Stimulated activated effector memory CD8-positive, alpha-beta T cell treated with anti-CD3 and anti-CD28 coated beads, Interleukin-12 subunit alpha, Interleukin-12 subunit beta, amount 100 ng/mL, for 72 hours (primary cell): ENCODE measurements around the gene ZNF750.
A peak's percentile ranks its signal among the peaks of the same experiment; 100 is the strongest.

Experiments used
- ATAC-seq: fragments of 150-1000 bp; cut with Tn5 transposase; 2 replicates; pipeline ENCODE4 v1.10.0; 2021
- DNase-seq, 2 donors: peaks; one replicate each; pipeline ENCODE4 v3.0.0; 2021 to 2022; ENCODE audit warnings: low spot score in 2 of 2
- H3K27ac Mint-ChIP-seq: one replicate; pipeline ENCODE4 v1.8.0; 2022; ENCODE audit warnings: mild to moderate bottlenecking, mixed read lengths
- H3K36me3 Mint-ChIP-seq: one replicate; pipeline ENCODE4 v1.8.0; 2022; ENCODE audit warnings: mild to moderate bottlenecking, mixed read lengths
- H3K4me1 Mint-ChIP-seq: one replicate; pipeline ENCODE4 v1.8.0; 2022; ENCODE audit warnings: mixed read lengths
- H3K4me3 Mint-ChIP-seq: one replicate; pipeline ENCODE4 v1.8.0; 2022; ENCODE audit warnings: mild to moderate bottlenecking, mixed read lengths
- H3K9me3 Mint-ChIP-seq: one replicate; pipeline ENCODE4 v1.8.0; 2022; ENCODE audit warnings: mixed read lengths

The ZNF750 gene

GRCh38 chr17:82854226-82854625 lies 14.4 kb upstream of the ZNF750 start:
- DNase-seq = no peak
- peaks cover 16% of the 10 kb centered on the region for H3K36me3 Mint-ChIP-seq
- peak overlapping the region; percentile 71 for H3K27ac Mint-ChIP-seq
- H3K9me3 Mint-ChIP-seq = no peaks in the 10 kb centered on the region
- H3K4me3 Mint-ChIP-seq = no peak overlapping the region
- peaks cover 16% of the 10 kb centered on the region for H3K4me1 Mint-ChIP-seq
- ATAC-seq = no peak

DNA sequence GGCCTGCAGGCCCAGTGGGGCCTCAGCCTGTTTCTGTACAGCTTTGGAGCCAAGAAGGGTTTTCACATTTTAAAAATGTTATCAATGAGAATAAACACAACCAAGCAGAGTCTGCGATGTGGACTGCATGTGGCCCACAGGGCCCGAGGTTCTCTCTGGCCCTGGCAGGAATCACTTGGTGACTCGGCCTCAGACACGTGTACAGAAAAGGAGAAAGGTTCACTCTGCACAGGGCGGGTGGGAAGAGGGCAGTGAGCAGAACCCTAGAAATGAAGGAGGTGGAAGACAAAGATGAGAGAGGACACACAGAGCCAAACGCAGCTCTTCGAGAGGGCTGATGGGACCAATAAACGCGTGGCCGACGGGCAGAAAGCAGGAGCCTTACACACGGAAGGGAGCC lies 11.6 kb upstream of the ZNF750 start:
- no peaks in the 10 kb centered on the region for H3K9me3 Mint-ChIP-seq
- no peak overlapping the region for H3K27ac Mint-ChIP-seq
- peaks cover 10% of the 10 kb centered on the region for H3K36me3 Mint-ChIP-seq
- no peak for DNase-seq
- H3K4me3 Mint-ChIP-seq = no peak overlapping the region
- peaks cover 7% of the 10 kb centered on the region for H3K4me1 Mint-ChIP-seq
- ATAC-seq = no peak

- no peaks in the 10 kb centered on the region for H3K36me3 Mint-ChIP-seq
- no peaks in the 10 kb centered on the region for H3K9me3 Mint-ChIP-seq
- peak overlapping the region; percentile 26 for H3K4me3 Mint-ChIP-seq
- H3K4me1 Mint-ChIP-seq = peaks cover 23% of the 10 kb centered on the region
- peak overlapping the region; percentile 74 for H3K27ac Mint-ChIP-seq
- DNase-seq = no peak
- ATAC-seq = no peak
Observed at GRCh38 chr17:82849076-82849945, 9.5 kb upstream of the ZNF750 start.

- Mint-ChIP-seq H3K36me3 (no peaks in the 10 kb centered on the region), H3K9me3 (no peaks in the 10 kb centered on the region), H3K4me1 (peaks cover 30% of the 10 kb centered on the region), H3K4me3 (peak overlapping the region; percentile 51), H3K27ac (peak overlapping the region; percentile 26)
- DNase-seq = peak in 1 of 2 donors; percentile 60
- ATAC-seq = peak; percentile 94
Observed at GRCh38 chr17:82848022-82848592, 8.3 kb upstream of the ZNF750 start.

GRCh38 chr17:82846061-82846691 lies 6.4 kb upstream of the ZNF750 start:
- Mint-ChIP-seq H3K27ac (peak overlapping the region; percentile 52), H3K4me3 (no peak overlapping the region), H3K4me1 (peaks cover 36% of the 10 kb centered on the region), H3K36me3 (no peaks in the 10 kb centered on the region), H3K9me3 (no peaks in the 10 kb centered on the region)
- DNase-seq = no peak
- no peak for ATAC-seq

DNA sequence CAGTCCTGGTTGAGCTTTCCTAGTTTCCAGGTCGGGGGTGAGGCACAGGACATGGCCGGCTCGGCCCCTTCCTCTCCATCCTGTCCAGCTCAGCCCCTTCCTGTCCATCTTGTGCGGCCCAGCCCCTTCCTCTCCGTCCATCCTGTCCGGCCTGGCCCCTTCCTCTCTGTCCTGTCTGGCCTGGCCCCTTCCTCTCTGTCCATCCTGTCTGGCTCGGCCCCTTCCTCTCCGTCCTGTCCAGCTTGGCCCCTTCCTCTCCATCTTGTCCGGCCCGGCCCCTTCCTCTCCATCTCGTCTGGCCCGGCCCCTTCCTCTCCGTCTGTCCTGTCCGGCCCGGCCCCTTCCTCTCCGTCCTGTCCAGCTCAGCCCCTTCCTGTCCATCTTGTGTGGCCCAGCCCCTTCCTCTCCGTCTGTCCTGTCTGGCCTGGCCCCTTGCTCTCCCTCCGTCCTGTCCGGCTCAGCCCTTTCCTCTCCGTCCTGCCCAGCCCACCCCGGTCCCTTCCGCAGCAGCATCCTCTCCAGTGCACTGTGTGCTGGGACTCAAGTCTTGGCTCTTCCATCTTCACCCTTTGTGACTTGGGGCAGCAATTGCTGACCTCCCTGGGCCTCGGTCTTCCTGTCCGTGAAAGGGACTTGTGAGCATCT lies 5.5 kb upstream of the ZNF750 start:
- no peak for DNase-seq
- ATAC-seq = no peak
- no peak overlapping the region for H3K4me3 Mint-ChIP-seq
- no peaks in the 10 kb centered on the region for H3K9me3 Mint-ChIP-seq
- peak overlapping the region; percentile 85 for H3K27ac Mint-ChIP-seq
- H3K36me3 Mint-ChIP-seq = no peaks in the 10 kb centered on the region
- H3K4me1 Mint-ChIP-seq = peaks cover 36% of the 10 kb centered on the region

DNA sequence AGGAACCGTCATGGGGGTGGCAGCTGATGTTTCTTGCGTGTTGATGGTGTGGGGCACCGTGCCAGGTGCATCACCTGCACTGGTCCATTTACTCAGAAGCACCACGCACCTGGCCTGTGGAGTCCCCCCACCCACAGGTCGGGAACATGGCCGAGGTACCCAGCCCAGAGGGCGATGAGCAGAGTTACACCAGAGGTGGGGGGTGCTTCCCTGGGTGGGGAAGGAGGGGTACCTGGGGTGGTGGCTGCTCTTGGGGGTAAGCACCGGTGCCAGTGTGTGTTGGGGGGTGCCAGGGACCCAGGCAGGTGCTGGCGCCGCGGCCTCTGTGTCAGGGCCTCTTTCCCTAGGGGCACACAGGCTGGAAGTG lies 5.0 kb upstream of the ZNF750 start:
- H3K4me1 Mint-ChIP-seq = peaks cover 36% of the 10 kb centered on the region
- H3K4me3 Mint-ChIP-seq = no peak overlapping the region
- no peak for DNase-seq
- ATAC-seq = no peak
- no peaks in the 10 kb centered on the region for H3K36me3 Mint-ChIP-seq
- peak overlapping the region; percentile 85 for H3K27ac Mint-ChIP-seq
- H3K9me3 Mint-ChIP-seq = no peaks in the 10 kb centered on the region

DNA sequence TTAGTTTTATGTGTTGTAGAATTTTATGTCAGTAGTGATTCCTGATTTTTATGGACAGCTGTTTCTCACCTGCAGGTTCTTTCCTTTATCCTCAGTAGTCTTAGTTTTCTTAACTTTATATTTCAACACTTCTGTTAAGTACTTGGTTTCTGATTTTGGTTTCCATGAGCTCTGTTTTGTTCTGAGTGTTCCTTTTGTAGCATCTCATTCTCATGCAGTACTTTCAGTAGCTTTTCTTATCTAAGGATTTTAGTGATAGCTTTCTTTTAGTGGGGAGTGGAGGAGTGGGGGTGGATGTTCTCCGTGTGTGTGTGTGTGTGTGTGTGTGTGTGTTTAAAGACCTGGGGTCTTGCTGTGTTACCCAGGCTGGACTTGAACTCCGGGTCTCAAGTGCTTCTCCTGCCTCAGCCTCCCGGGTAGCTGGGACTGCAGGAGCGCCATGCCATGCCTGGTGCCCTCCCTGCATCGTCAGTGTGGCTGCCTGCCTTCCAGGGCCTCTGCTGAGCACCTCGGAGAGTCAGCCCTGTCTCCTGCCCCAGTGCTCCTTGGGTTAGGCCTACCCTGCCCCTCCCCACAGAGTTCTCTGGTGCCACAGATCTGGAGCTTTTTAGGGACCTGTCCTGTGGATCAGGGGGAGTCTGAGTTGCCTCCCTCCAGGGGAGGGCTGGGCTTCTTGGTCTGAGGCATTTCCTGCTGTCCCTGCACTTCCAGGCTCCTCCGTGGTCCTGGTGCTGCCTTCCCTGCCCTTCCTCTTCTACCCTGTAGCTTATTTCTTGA lies 4.3 kb upstream of the ZNF750 start:
- Mint-ChIP-seq H3K4me1 (peaks cover 31% of the 10 kb centered on the region), H3K4me3 (no peak overlapping the region), H3K9me3 (no peaks in the 10 kb centered on the region), H3K27ac (peak overlapping the region; percentile 85), H3K36me3 (no peaks in the 10 kb centered on the region)
- DNase-seq = no peak
- no peak for ATAC-seq

- Mint-ChIP-seq H3K9me3 (no peaks in the 10 kb centered on the region), H3K36me3 (no peaks in the 10 kb centered on the region), H3K4me3 (no peak overlapping the region), H3K27ac (peak overlapping the region; percentile 67), H3K4me1 (peaks cover 29% of the 10 kb centered on the region)
- ATAC-seq (no peak), DNase-seq (no peak)
Observed at GRCh38 chr17:82841921-82842596, 2.2 kb upstream of the ZNF750 start.

DNA sequence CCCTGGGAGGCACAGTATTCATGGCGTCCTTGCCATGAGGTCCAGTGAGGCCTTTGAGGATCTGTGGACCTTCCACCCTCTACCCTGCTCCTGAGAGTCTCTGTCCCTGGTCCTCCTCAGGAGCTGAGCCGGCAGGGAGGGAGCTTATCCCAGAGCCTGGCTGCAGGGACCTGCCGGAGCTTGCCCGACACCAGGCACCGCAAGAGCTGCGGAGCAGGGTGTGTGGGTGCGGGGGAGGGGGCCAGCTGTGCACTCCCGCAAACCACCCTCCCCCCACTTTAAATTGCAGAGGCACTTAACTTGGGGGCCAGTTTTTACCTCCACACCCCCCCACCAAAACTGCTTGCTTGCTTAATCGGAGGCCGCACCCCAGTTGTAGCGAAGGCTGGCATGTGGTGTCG lies 609 bp upstream of the ZNF750 start:
- DNase-seq = no peak
- no peaks in the 10 kb centered on the region for H3K36me3 Mint-ChIP-seq
- no peak overlapping the region for H3K27ac Mint-ChIP-seq
- no peak for ATAC-seq
- peaks cover 19% of the 10 kb centered on the region for H3K4me1 Mint-ChIP-seq
- no peak overlapping the region for H3K4me3 Mint-ChIP-seq
- no peaks in the 10 kb centered on the region for H3K9me3 Mint-ChIP-seq

- DNase-seq (no peak), ATAC-seq (no peak)
- Mint-ChIP-seq H3K4me1 (peaks cover 6% of the 10 kb centered on the region), H3K9me3 (no peaks in the 10 kb centered on the region), H3K36me3 (no peaks in the 10 kb centered on the region), H3K27ac (peak overlapping the region; percentile 33), H3K4me3 (no peak overlapping the region)
Observed at GRCh38 chr17:82838386-82839063, 1.3 kb downstream of the ZNF750 start.

- ATAC-seq = no peak
- no peak for DNase-seq
- Mint-ChIP-seq H3K4me3 (no peak overlapping the region), H3K9me3 (no peaks in the 10 kb centered on the region), H3K27ac (peak overlapping the region; percentile 33), H3K4me1 (peaks cover 6% of the 10 kb centered on the region), H3K36me3 (no peaks in the 10 kb centered on the region)
Observed at GRCh38 chr17:82837586-82838320, 2.1 kb downstream of the ZNF750 start.

DNA sequence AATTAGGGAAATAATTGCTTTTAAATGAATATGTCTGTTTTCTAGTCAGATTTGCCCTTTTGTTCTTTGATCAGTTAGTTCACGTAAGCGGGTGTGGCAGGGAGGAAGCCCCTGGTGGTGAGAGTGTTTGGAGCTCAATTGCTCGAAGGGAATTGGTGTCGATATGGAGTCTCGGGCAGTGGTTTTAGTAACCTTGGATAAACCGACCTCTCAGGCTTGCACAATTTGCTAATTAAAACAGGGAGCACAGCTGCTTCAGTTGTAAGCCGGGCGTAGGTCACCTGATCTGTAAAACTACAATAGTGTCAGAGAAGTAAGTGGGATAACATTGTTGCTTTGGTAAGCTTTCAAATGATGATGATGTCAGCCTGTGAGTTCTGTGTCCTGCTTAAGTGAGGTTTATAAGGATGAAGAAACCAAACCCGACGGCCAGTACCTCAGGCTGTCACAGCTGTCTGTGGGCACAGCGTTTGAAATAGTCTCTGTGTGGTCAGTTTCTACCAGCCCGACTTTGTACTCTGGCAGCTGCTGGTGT lies 2.9 kb downstream of the ZNF750 start:
- ATAC-seq (no peak), DNase-seq (no peak)
- Mint-ChIP-seq H3K9me3 (no peaks in the 10 kb centered on the region), H3K4me3 (no peak overlapping the region), H3K4me1 (no peaks in the 10 kb centered on the region), H3K36me3 (no peaks in the 10 kb centered on the region), H3K27ac (no peak overlapping the region)
